ENCODE measurements around the gene NUP98.
A peak's percentile ranks its signal among the peaks of the same experiment; 100 is the strongest.

The NUP98 gene

GRCh38 chr11:3834664-3835461, 37.5 kb upstream of the NUP98 start:
- TF ChIP-seq, protein P1, sequence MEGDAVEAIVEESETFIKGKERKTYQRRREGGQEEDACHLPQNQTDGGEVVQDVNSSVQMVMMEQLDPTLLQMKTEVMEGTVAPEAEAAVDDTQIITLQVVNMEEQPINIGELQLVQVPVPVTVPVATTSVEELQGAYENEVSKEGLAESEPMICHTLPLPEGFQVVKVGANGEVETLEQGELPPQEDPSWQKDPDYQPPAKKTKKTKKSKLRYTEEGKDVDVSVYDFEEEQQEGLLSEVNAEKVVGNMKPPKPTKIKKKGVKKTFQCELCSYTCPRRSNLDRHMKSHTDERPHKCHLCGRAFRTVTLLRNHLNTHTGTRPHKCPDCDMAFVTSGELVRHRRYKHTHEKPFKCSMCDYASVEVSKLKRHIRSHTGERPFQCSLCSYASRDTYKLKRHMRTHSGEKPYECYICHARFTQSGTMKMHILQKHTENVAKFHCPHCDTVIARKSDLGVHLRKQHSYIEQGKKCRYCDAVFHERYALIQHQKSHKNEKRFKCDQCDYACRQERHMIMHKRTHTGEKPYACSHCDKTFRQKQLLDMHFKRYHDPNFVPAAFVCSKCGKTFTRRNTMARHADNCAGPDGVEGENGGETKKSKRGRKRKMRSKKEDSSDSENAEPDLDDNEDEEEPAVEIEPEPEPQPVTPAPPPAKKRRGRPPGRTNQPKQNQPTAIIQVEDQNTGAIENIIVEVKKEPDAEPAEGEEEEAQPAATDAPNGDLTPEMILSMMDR (conservative IDR thresholded peaks at IDR 0.05; ENCODE audit: low read depth) = no peak
- no peak overlapping the region for H3K27ac ChIP-seq
- DNase-seq (ENCODE audit: low spot score) = no peak
- ChIA-PET CTCF (no interaction called here), POLR2A (ENCODE audit: low non-redundant PET) (no interaction called here)

DNA sequence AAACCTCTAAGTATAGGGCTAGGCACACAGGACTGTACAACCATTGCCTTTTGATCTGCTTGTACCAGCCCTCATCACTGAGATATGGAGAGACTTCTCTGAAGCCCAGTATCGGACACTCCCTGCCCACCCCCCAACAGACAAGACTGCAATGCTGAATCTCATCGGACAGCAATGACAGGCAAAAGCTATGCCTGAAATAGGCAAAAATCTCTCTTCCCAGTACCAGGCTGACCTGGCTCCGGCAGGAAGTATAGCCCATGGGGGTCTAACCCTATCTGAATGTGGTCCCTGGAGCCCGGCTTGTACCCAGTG, 37.0 kb upstream of the NUP98 start:
- no peak overlapping the region for H3K27ac ChIP-seq
- TF ChIP-seq, protein P1 (conservative IDR thresholded peaks at IDR 0.05; ENCODE audit: low read depth) = no peak
- POLR2A ChIA-PET (ENCODE audit: low non-redundant PET) = no interaction called here
- DNase-seq (ENCODE audit: low spot score) = no peak
- CTCF ChIA-PET = interaction anchor here (0.6 kb wide), 1 partner anchor 109 kb away, joined by 6 read pairs; no protein-coding TSS in a partner anchor

DNA sequence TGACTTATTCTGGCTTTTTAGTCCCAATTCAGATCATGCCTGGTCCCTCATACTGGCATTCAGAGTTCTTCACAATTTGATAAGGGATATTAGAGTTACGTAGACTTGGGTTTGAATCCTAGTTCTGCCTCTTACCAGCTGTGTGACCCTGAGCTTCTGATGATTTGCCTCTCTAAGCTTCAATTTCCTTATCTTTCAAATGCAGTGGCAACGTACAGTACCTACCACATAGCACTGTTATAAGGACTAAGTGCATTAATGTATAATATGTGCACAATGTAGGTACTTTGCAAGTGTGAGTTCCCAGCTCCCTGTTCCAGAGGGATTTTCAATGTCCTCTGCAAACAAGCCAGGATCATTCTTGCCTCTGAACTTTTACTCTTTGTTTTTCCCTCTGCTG, 36.1 kb upstream of the NUP98 start:
- POLR2A ChIA-PET (ENCODE audit: low non-redundant PET) = no interaction called here
- DNase-seq (ENCODE audit: low spot score) = no peak
- no peak overlapping the region for H3K27ac ChIP-seq
- TF ChIP-seq, protein P1 (conservative IDR thresholded peaks at IDR 0.05; ENCODE audit: low read depth) = no peak
- CTCF ChIA-PET = no interaction called here

GRCh38 chr11:3832816-3833215, 35.5 kb upstream of the NUP98 start:
- ChIA-PET CTCF (no interaction called here), POLR2A (ENCODE audit: low non-redundant PET) (no interaction called here)
- DNase-seq (ENCODE audit: low spot score) = no peak
- no peak overlapping the region for H3K27ac ChIP-seq
- TF ChIP-seq, protein P1 (conservative IDR thresholded peaks at IDR 0.05; ENCODE audit: low read depth) = no peak

DNA sequence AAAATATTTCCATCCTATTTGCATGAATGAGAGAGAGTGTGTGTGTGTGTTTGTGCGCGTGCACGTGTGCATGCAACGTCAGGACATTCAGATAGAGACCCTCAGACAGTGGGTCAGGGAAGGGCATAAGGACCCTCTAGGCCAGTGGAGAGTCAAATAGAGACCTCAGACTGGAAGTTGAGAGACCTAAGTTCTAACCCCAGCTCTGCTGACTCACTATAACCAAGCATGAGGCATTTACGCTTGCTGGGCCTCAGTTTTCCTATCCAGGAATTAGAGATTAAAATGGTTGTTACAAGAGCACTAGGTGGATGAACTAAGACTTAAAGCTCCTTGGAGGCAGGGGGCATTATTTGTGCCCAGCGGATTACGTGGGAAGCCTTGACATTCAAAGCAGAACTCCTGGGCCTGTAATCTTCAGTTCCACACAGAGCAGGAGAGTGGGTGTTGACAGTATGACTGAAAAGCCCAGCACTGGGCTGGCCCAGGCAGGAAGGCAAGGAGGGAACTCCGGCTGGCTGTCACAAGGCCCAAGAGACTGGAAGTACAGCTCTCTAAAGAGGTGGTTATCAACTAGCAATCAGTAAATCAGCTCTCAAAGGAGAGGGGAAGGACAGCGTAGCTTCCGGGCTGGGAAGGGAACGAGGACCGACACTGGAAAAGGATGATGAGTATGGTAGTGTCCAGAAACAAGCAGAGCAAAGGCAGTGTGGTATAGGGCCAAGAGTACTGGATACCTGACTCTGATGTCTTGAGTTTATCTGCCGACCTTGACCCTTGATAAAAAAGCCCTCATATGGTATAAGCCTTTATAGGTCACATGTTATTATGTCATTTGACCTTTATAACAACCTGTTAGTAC, 34.3 kb upstream of the NUP98 start:
- TF ChIP-seq, protein P1 (conservative IDR thresholded peaks at IDR 0.05; ENCODE audit: low read depth) = no peak
- ChIA-PET POLR2A (ENCODE audit: low non-redundant PET) (no interaction called here), CTCF (interaction anchor here (1.3 kb wide), 1 partner anchor 9 kb away, joined by 3 read pairs; the partner anchor contains the start of gene RHOG)
- peak overlapping the region; percentile 26; the same call in 1 of the 2 replicates for H3K27ac ChIP-seq
- DNase-seq (ENCODE audit: low spot score) = no peak

GRCh38 chr11:3830730-3831129, 33.4 kb upstream of the NUP98 start:
- POLR2A ChIA-PET (ENCODE audit: low non-redundant PET) = no interaction called here
- CTCF ChIA-PET = no interaction called here
- TF ChIP-seq, protein P1 (conservative IDR thresholded peaks at IDR 0.05; ENCODE audit: low read depth) = no peak
- no peak overlapping the region for H3K27ac ChIP-seq
- no peak for DNase-seq (ENCODE audit: low spot score)
